Measurements from ENCODE around the gene MYO1G. TPM values are rescaled to one million over a fixed set of nuclear protein-coding genes. Genes with fewer than 3 reads are reported as not detected.
A peak's percentile ranks its signal among the peaks of the same experiment; 100 is the strongest.
"Not testable (repeated sequence)": the region's sequence is repeated elsewhere in the genome, so short reads cannot be mapped to it uniquely, and the experiment has no call there.

The MYO1G gene
- total RNA-seq, 1 donor from 2014 or later, result under 0.01 TPM

DNA sequence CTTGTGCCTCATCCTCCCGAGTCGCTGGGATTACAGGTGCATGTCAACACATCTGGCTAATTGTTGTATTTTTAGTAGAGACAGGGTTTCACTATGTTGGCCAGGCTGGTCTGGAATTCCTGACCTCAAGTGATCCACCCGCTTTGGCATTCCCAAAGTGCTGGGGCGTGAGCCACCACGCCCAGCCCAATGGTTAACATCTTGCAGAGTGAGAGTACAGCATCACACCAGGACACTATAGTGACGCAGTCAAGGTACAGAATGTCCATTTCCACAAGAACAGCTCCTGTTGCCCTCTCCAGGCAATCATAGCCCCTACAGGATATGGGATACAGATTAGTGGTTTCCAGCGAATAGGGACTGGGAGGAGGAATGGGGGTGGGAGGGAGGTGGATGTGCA lies 34.0 kb downstream of the MYO1G start:
- no peak for DNase-seq (ENCODE audit: low read depth in 2 of 2)

DNA sequence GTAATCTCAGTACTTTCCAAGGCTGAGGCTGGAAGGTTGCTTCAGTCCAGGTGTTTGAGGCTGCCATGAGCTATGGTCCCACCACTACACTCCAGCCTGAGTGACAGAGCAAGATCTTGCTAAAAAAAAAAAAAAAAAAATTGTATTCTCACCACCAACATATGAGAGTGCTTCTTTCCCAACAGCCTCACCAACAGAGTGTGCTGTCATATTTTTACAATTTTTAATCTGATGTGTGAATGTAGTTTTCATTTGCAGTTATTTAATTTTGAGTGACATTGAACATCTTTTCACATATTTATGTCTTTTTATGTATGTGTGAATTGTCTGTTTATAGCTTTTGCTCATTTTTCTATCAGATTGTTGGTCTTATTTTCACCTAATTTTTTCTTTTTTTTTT lies 35.2 kb downstream of the MYO1G start:
- no peak for DNase-seq (ENCODE audit: low read depth in 2 of 2)

DNA sequence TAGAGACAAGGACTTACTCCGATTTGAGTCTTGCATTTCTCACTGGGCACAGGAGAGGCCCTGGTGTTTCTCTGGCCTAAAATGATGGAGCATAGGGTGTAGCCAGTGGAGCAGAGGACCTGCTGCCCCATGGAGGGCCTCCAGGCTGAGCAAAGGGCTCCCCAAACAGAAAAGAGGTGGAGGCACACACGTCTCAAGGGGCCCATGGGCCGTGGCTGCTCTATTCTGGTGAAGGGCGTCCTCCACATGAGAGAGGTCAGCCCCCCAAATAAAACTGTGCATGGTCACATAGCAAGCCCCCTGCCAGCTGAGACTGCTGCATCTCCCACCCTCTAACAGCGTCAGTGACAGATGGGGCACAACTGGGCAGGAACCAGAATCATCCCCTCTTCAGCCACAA lies 41.4 kb downstream of the MYO1G start:
- no peak for DNase-seq (ENCODE audit: low read depth in 2 of 2)

DNA sequence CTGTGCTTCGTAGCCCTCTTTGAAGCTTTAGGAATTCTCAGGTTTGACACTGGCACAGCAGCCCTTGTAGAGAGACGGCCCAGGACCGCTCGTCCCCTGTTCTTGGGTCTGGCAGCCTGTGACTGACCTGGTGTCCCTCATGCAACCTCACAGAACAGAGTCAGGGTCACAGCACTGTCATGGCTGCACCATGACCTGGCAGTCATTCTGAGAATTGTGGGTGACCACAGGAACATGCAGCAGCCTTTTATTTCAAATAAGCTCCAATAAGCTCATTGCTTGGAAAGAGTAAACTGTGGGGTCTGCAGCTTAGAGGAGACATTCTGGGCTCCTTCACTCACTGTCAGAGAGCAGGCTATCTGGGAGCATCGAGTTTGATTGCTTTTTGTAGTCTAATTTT lies 42.5 kb downstream of the MYO1G start:
- no peak for DNase-seq (ENCODE audit: low read depth in 2 of 2)

DNA sequence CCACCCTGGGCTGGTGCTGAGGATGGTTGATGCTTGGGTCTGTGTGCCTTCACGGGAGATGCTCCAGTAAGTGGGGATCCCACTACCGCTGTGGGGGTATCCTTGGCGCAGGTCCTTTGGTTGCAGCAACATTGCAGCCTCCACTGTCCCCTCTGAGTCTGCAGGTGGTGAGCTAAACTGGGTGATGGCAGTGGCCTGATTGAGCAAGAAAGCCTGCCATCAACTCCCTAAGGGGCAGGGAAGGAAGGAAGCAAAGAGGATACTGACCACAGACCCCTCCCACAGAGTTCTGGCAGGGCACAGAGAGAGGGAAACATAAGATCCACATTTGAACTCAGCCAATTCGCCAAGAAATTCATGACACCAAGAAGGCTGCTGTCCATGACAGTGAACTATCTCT lies 43.2 kb downstream of the MYO1G start:
- DNase-seq (ENCODE audit: low read depth in 2 of 2), result no peak

DNA sequence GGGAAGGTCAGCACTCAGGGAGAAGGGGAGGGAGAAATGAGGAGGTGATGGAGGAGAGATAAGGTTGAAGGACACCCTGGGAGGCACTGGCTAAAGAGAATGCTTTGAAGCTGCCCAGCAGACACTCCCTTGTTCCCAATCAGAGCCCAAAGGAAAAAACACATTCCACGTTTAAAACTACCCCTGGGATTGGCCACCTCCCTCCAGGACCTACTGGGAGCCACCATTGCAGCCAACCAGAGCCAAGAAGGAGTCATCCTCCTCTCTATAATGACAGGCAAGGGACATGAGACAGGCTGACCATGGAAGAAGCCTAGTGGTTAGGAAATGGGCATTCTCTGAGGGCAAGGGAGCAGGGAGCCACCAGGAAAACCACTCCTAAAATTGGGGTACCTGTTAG lies 43.8 kb downstream of the MYO1G start:
- DNase-seq (ENCODE audit: low read depth in 2 of 2), result no peak

DNA sequence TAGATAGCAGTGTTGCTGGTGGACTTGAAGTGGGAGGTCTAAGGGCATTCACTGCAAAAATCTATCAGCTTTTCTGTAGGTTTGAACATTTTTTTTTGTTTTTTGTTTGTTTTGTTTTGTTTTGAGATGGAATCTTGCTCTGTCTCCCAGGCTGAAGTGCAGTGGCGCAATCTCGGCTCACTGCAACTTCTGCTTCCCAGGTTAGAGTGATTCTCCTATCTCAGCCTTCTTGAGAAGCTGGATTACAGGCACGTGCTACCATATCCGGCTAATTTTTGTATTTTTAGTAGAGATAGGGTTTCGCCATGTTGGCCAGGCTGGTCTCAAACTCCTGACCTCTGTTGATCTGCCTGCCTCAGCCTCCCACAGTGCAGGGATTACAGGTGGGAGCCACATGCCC lies 44.3 kb downstream of the MYO1G start:
- not testable (repeated sequence) for DNase-seq (ENCODE audit: low read depth in 2 of 2)

DNA sequence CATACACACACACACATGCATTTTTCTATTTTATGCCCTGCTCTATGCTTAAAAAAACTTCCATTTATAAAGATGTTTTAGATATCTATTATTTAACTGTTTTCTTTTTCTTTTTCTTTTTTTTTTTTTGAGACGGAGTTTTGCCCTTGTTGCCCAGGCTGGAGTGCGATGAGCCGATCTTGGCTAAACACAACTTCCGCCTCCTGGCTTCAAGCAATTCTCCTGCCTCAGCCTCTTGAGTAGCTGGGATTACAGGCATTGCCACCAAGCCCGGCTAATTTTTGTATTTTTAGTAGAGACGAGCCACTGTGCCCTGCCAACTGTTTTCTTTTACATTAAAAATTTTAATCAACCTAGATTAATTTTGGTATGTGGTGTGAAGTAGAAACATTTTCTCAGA lies 47.9 kb downstream of the MYO1G start:
- no peak for DNase-seq (ENCODE audit: low read depth in 2 of 2)

DNA sequence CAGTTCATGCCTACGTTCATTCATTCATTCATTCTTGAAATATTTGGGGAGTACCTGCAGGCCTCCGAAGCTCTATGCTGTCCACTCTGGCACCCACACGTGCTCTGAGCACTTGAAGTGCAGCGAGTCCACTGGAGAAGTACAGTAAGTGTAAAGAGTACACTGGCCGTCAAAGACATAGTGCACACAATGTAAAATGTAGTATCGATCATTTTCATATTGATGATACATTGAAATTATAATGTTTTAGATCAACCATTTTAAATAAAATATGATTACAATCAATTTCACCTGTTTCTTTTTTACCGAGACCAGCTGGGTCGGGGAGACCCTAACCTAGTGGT lies 56.5 kb downstream of the MYO1G start:
- DNase-seq (ENCODE audit: low read depth in 2 of 2), result no peak

DNA sequence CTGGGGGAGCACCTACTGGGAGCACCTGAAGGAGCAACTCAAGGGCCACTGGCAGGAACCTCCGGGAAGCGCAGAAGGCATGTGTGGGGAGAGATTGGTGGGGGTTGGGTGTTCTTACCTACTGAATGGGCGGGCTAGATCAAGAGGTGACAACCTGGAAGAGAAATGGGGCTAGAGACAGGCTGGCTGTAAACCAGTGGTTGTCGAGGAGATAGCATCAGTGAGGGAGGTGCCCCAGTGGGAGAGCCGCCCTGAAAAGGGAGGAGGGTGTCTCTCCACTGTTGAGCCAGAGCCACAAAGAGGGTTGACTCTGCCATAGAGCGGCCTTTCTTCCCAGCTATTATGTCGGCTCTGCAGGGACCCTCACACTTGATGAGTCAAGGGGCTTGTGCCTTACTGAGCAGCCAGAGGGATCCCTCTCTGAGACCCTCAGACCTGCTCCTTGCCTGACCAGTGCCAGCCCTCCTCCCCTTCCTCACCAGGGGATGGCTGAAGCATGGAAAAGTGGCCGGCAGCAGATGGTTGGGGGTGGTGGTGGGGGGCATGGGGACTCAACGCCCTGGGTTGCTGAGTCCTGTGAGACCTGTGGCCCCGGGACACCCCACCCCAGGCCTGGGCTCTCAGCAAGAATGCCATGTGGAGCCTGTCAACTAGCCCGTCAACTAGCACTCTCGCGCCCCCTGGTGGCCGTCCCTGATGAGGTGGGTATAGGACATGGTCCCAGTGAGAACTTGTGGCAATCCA lies 57.0 kb downstream of the MYO1G start:
- peak; percentile 43 to 75 for DNase-seq (ENCODE audit: low read depth in 2 of 2)

DNA sequence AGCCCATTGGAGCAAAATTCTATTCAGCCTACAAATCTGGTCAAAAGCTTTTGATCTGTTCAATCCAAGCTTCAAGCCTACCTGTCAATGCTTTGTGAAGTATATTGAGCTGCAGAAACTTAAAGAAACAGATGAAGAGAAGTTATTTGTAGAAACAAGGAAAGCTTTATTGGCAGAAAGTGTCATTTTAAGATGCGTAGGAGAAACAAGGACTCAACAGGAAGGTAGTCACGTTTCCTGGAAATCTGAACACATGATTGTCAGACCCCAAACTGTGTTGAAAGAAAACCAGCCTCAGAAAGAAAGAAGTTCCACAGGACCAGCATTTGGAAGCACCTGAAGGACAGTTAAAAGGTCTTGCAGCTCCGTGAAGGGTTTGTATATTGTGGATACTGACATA lies 58.7 kb downstream of the MYO1G start:
- DNase-seq (ENCODE audit: low read depth in 2 of 2), result no peak

DNA sequence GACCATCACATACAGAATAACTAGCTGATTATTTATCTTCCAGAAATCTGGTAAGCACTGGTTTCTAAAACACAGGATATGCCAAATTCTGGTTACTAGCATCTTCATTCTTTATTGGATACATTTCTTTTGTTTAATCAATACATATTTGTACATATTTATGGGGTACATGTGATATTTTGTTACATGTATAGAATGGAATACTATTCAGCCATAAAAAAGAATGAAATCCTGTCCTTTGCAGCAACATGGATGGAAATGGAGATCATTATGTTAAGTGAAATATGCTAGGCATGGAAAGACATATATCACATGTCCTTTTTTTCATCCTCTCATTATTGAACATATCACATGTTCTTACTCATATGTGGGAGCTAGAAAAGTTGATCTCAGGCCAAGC lies 60.8 kb downstream of the MYO1G start:
- no peak for DNase-seq (ENCODE audit: low read depth in 2 of 2)

DNA sequence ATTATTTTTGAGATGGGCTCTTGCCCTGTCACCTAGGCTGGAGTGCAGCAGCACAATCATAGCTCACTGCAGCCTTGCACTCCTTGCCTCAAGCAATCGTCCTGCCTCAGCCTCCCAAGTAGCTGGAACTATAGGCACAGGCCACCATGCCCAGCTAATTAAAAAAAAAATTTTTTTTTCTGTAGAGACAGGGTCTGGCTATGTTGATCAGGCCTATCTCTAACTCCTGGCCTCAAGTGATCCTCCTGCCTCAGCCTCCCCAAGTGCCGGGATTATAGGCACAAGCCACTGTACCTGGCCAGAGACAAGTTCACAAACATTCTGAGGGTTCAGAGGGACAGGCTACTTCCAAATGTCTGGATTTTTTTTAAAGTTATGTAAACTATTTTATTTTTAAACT lies 61.4 kb downstream of the MYO1G start:
- no peak for DNase-seq (ENCODE audit: low read depth in 2 of 2)

DNA sequence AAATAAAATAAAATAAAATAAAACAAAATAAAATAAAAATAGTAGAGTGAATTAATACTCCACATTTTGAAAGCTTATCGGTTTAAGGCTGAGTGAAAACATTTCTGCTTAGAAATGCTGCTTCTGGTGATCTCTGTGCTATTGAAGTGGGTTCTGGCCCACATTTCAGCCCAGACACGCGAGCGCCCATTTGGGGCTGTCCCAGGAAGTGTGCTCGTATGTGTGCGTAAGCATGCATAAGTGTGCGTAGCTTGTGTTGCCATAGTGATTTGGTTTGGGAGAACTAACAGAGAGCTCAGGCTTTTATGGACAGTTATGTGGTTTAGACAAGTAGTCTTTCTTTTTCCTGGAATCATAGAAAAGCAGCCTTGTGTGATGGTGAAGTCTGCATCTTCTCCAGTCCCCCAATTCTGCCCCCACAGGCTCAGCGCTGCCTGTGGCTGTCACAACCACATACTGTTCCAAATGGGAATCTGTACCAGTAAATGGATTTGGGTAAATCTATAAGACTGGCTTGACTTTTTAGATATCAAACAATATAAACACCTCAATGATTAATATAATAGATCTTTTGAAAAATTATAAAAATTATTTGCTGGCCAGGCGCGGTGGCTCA lies 63.7 kb downstream of the MYO1G start:
- no peak for DNase-seq (ENCODE audit: low read depth in 2 of 2)

DNA sequence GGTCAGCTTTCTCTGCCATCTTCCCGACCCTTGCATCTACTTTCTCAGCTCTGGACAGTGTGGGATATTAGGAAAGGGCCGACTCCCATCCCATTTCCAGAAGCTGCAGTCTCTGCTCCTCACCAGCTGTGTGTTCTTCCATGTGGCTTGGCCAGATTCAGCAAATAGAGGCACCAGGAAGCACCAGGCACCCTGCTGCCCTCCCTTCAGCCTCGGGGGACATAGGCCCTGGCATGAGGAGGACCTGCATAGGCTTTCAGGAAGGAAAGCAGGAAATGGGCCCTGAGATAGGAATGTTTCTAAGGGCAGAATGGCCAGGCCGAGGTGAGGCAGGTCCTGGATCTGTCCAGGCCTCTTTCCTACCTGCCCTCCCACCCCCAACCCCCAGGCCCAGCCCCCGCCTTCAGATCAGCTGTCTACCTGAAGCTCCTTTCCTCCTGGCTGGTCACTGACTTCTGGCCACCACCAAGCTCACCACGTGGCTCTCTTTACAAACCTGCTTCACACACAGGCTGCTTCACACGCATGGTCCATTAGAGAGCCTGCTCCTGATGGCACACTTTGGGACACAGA lies 66.0 kb downstream of the MYO1G start:
- DNase-seq (ENCODE audit: low read depth in 2 of 2), result peak; percentile 11 to 33

Other genes starting within 250 kb of the MYO1G start
- gene ZMIZ2, start 230.2 kb downstream of the MYO1G start, total RNA-seq, result 5.0 and 7.5 TPM in 2 replicates
- 1,887 and 2,487 TPM in 2 replicates for gene PPIA, start 182.3 kb downstream of the MYO1G start, total RNA-seq
- gene H2AZ2, start 130.9 kb downstream of the MYO1G start, total RNA-seq, result 168 and 199 TPM in 2 replicates
- 14.4 and 18.1 TPM in 2 replicates for gene PURB, start 93.5 kb downstream of the MYO1G start, total RNA-seq
- gene CCM2, start 21.2 kb upstream of the MYO1G start, total RNA-seq, result 44.4 and 63.2 TPM in 2 replicates
- gene NACAD, start 110.0 kb upstream of the MYO1G start, total RNA-seq, result 0.39 and 0.89 TPM in 2 replicates
- 55.5 and 62.8 TPM in 2 replicates for gene TBRG4, start 132.7 kb upstream of the MYO1G start, total RNA-seq
- gene RAMP3, start 178.8 kb upstream of the MYO1G start, total RNA-seq, result 32.3 and 213 TPM in 2 replicates